Osteoblast (primary cell): ENCODE data around the gene PNKD. TPM values are rescaled to one million over a fixed set of nuclear protein-coding genes. Genes with fewer than 3 reads are reported as not detected.

Experiments
- DNase-seq: peaks from one replicate; pipeline ENCODE4 v3.0.0; 2011; ENCODE audit warnings: low spot score, mixed read lengths; ENCODE audit not compliant: insufficient read length; ENCODE audit errors: missing footprints
- H2AFZ ChIP-seq: 2 replicates; pipeline ENCODE4 v1.6.0; 2011; ENCODE audit warnings: mild to moderate bottlenecking, low read length
- H3K27ac ChIP-seq: 2 replicates; pipeline ENCODE4 v1.5.1; 2011; ENCODE audit warnings: mild to moderate bottlenecking, low read depth, low read length, moderate library complexity
- H3K27me3 ChIP-seq: 2 replicates; pipeline ENCODE4 v1.6.0; 2012; ENCODE audit warnings: mild to moderate bottlenecking, control low read depth, inconsistent platforms, low read length, moderate library complexity; ENCODE audit not compliant: insufficient read depth
- H3K36me3 ChIP-seq: 2 replicates; pipeline ENCODE4 v1.5.1; 2011; ENCODE audit warnings: mild to moderate bottlenecking, low read length, control low read depth, moderate library complexity; ENCODE audit not compliant: insufficient read depth
- H3K4me1 ChIP-seq: 2 replicates; pipeline ENCODE4 v1.5.1; 2011; ENCODE audit warnings: mild to moderate bottlenecking, low read length, control low read depth, moderate library complexity; ENCODE audit not compliant: insufficient read depth
- H3K4me2 ChIP-seq: 2 replicates; pipeline ENCODE4 v1.6.0; 2011; ENCODE audit warnings: mild to moderate bottlenecking, low read length; ENCODE audit not compliant: insufficient read depth
- H3K4me3 ChIP-seq: fragments of 200-600 bp; sonication (generic); 3 replicates; pipeline ENCODE4 v1.5.1; 2012; ENCODE audit warnings: mild to moderate bottlenecking, low read length, inconsistent platforms; ENCODE audit not compliant: insufficient read depth
- H3K79me2 ChIP-seq: 2 replicates; pipeline ENCODE4 v1.6.0; 2012; ENCODE audit warnings: mild to moderate bottlenecking, low read length, control low read depth, inconsistent platforms; ENCODE audit not compliant: insufficient read depth
- H3K9me3 ChIP-seq: 2 replicates; pipeline ENCODE4 v1.5.1; 2011; ENCODE audit warnings: low read depth, low read length, control low read depth
- H4K20me1 ChIP-seq: 2 replicates; pipeline ENCODE4 v1.6.0; 2012; ENCODE audit warnings: mild to moderate bottlenecking, low read length, control low read depth; ENCODE audit not compliant: insufficient read depth
- CTCF ChIP-seq: IDR thresholded peaks from 2 replicates; pipeline ENCODE4 v1.5.1; 2011; ENCODE audit warnings: mild to moderate bottlenecking, low read depth, low read length, moderate library complexity; ENCODE audit errors: extremely low read depth
- total RNA-seq: library from RNA; depleted of rRNA; stranded (reverse); fragments of >200 nt; gene quantifications from 2 replicates; pipeline ENCODE4 v1.2.3, GENCODE V29; 2012

The PNKD gene
- total RNA-seq, 1 donor: 23.2 TPM

GRCh38 chr2:218229851-218230250, 40.5 kb upstream of the PNKD start:
- DNase-seq: no peak
- TF ChIP-seq CTCF: no peak
- no peaks in the 10 kb centered on the region for H3K27me3 ChIP-seq
- peaks cover 17% of the 10 kb centered on the region for H4K20me1 ChIP-seq
- H3K4me1 ChIP-seq: peaks cover 36% of the 10 kb centered on the region
- H3K9me3 ChIP-seq: no peaks in the 10 kb centered on the region
- peaks cover 70% of the 10 kb centered on the region for H3K79me2 ChIP-seq
- peaks cover 86% of the 10 kb centered on the region for H3K36me3 ChIP-seq
- peak overlapping the region; percentile 61 for H3K4me2 ChIP-seq
- no peak overlapping the region for H2AFZ ChIP-seq
- H3K4me3 ChIP-seq: no peak overlapping the region
- H3K27ac ChIP-seq: peak overlapping the region; percentile 73

GRCh38 chr2:218230882-218231281, 39.4 kb upstream of the PNKD start:
- Histone ChIP-seq H3K9me3 (no peaks in the 10 kb centered on the region), H2AFZ (no peak overlapping the region), H3K27me3 (no peaks in the 10 kb centered on the region), H3K4me1 (peaks cover 36% of the 10 kb centered on the region), H3K36me3 (peaks cover 86% of the 10 kb centered on the region), H4K20me1 (peaks cover 8% of the 10 kb centered on the region), H3K4me3 (no peak overlapping the region), H3K79me2 (peaks cover 68% of the 10 kb centered on the region), H3K4me2 (no peak overlapping the region), H3K27ac (peak overlapping the region; percentile 58)
- peak; percentile 27 for TF ChIP-seq CTCF
- DNase-seq: peak; percentile 55

GRCh38 chr2:218233543-218233942, 36.8 kb upstream of the PNKD start:
- H2AFZ ChIP-seq: no peak overlapping the region
- H3K9me3 ChIP-seq: no peaks in the 10 kb centered on the region
- H4K20me1 ChIP-seq: peaks cover 8% of the 10 kb centered on the region
- peaks cover 56% of the 10 kb centered on the region for H3K79me2 ChIP-seq
- DNase-seq: no peak
- H3K27ac ChIP-seq: no peak overlapping the region
- H3K27me3 ChIP-seq: no peaks in the 10 kb centered on the region
- TF ChIP-seq CTCF: no peak
- no peak overlapping the region for H3K4me2 ChIP-seq
- peaks cover 85% of the 10 kb centered on the region for H3K36me3 ChIP-seq
- H3K4me1 ChIP-seq: peaks cover 29% of the 10 kb centered on the region
- H3K4me3 ChIP-seq: no peak overlapping the region

GRCh38 chr2:218234521-218234920, 35.8 kb upstream of the PNKD start:
- Histone ChIP-seq H3K36me3 (peaks cover 91% of the 10 kb centered on the region), H3K27ac (no peak overlapping the region), H2AFZ (no peak overlapping the region), H3K27me3 (no peaks in the 10 kb centered on the region), H3K4me1 (peaks cover 19% of the 10 kb centered on the region), H3K79me2 (peaks cover 62% of the 10 kb centered on the region), H3K9me3 (no peaks in the 10 kb centered on the region), H4K20me1 (peaks cover 8% of the 10 kb centered on the region), H3K4me2 (no peak overlapping the region), H3K4me3 (no peak overlapping the region)
- DNase-seq: no peak
- no peak for TF ChIP-seq CTCF
